Hepatocyte (in vitro differentiated cells): ENCODE data around the gene SORL1-AS1.

ENCODE experiments used
- DNase-seq: peaks from one replicate; pipeline ENCODE4 v3.0.0-alpha.2; 2016; ENCODE audit warnings: low spot score
- H2AFZ ChIP-seq: fragments of 200-600 bp; sonication (generic); 2 replicates; pipeline ENCODE4 v1.6.0; 2016; ENCODE audit warnings: antibody characterized with exemption, mild to moderate bottlenecking
- H3K27ac ChIP-seq: fragments of 200-600 bp; sonication (generic); 2 replicates; pipeline ENCODE4 v1.5.1; 2016; ENCODE audit warnings: mild to moderate bottlenecking
- H3K27me3 ChIP-seq: fragments of 200-600 bp; sonication (generic); 2 replicates; pipeline ENCODE4 v1.6.1; 2016
- H3K36me3 ChIP-seq: fragments of 200-600 bp; sonication (generic); replicated peaks from 2 replicates; pipeline ENCODE4 v1.5.1; 2016; ENCODE audit warnings: low read depth; ENCODE audit not compliant: insufficient read depth
- H3K4me1 ChIP-seq: fragments of 200-600 bp; sonication (generic); 2 replicates; pipeline ENCODE4 v1.5.1; 2016; ENCODE audit warnings: mild to moderate bottlenecking, moderate library complexity; ENCODE audit not compliant: insufficient read depth
- H3K4me2 ChIP-seq: fragments of 200-600 bp; sonication (generic); 2 replicates; pipeline ENCODE4 v1.6.0; 2016
- H3K4me3 ChIP-seq: fragments of 200-600 bp; sonication (generic); 2 replicates; pipeline ENCODE4 v1.5.1; 2016; ENCODE audit warnings: mild to moderate bottlenecking
- H3K79me2 ChIP-seq: fragments of 200-600 bp; sonication (generic); 2 replicates; pipeline ENCODE4 v1.6.0; 2017; ENCODE audit warnings: mild to moderate bottlenecking
- H3K9me2 ChIP-seq: fragments of 200-600 bp; sonication (generic); replicated peaks from 2 replicates; pipeline ENCODE4 v1.6.0; 2017; ENCODE audit warnings: mild to moderate bottlenecking; ENCODE audit not compliant: insufficient read depth
- H3K9me3 ChIP-seq: fragments of 200-600 bp; sonication (generic); 2 replicates; pipeline ENCODE4 v1.5.1; 2016; ENCODE audit warnings: low read depth, mild to moderate bottlenecking
- H4K20me1 ChIP-seq: fragments of 200-600 bp; sonication (generic); 2 replicates; pipeline ENCODE4 v1.6.0; 2016; ENCODE audit warnings: mild to moderate bottlenecking; ENCODE audit not compliant: insufficient read depth, poor library complexity, severe bottlenecking
- EZH2 ChIP-seq: fragments of 200-600 bp; sonication (generic); IDR thresholded peaks from 2 replicates; pipeline ENCODE4 v1.6.1; 2016; ENCODE audit warnings: antibody characterized with exemption, mild to moderate bottlenecking, borderline replicate concordance
- EZH2phosphoT487 ChIP-seq: fragments of 200-600 bp; sonication (generic); IDR thresholded peaks from one replicate; pipeline ENCODE4 v1.6.1; 2018; ENCODE audit warnings: antibody characterized with exemption, mild to moderate bottlenecking, low read depth, moderate library complexity; ENCODE audit not compliant: unreplicated experiment, severe bottlenecking
- WGBS: methylation state at CpG from one replicate; pipeline ENCODE4 v1.1.6; 2016; ENCODE audit warnings: low lambda C conversion rate; ENCODE audit errors: missing lambda C conversion rate; 5-methylcytosine and 5-hydroxymethylcytosine counted together
- TF ChIP-seq, protein P1 (sequence below): fragments of 200-600 bp; sonication (generic); IDR thresholded peaks from 2 replicates; pipeline ENCODE4 v1.5.1; 2016; ENCODE audit warnings: antibody characterized with exemption, mild to moderate bottlenecking; ENCODE audit not compliant: poor library complexity

SORL1-AS1 gene

DNA sequence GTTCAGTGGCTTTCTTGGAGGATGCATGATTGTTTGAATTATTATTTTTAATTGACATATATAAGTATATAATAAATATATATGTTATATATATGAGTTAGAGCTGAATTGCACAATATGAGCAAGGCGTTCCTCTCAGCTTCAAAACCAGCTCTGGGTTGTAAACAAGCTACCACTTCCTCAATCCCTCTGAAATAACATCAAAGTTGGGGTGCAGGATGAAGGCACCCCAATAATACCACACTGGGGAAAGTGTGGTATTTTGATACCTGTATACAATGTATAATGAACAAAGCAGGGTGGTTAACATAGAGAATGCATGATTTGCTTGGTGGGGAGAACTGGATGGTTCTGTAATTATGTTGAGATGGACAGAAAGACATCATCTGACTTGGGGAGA is 2.4 kb downstream of the SORL1-AS1 start:
- Histone ChIP-seq H3K9me3 (no peaks in the 10 kb centered on the region), H3K27me3 (no peaks in the 10 kb centered on the region), H3K9me2 (no peaks in the 10 kb centered on the region), H4K20me1 (no peaks in the 10 kb centered on the region), H3K4me1 (no peaks in the 10 kb centered on the region), H2AFZ (no peak overlapping the region), H3K36me3 (no peaks in the 10 kb centered on the region), H3K79me2 (peaks cover 24% of the 10 kb centered on the region), H3K4me2 (peak overlapping the region; percentile 89), H3K27ac (peak overlapping the region; percentile 92), H3K4me3 (no peak overlapping the region)
- no peak for DNase-seq
- WGBS: 96% methylated on average over 1 of the region's 1 CpG
- TF ChIP-seq EZH2phosphoT487: no peak
- no peak for TF ChIP-seq EZH2
- TF ChIP-seq, protein P1, sequence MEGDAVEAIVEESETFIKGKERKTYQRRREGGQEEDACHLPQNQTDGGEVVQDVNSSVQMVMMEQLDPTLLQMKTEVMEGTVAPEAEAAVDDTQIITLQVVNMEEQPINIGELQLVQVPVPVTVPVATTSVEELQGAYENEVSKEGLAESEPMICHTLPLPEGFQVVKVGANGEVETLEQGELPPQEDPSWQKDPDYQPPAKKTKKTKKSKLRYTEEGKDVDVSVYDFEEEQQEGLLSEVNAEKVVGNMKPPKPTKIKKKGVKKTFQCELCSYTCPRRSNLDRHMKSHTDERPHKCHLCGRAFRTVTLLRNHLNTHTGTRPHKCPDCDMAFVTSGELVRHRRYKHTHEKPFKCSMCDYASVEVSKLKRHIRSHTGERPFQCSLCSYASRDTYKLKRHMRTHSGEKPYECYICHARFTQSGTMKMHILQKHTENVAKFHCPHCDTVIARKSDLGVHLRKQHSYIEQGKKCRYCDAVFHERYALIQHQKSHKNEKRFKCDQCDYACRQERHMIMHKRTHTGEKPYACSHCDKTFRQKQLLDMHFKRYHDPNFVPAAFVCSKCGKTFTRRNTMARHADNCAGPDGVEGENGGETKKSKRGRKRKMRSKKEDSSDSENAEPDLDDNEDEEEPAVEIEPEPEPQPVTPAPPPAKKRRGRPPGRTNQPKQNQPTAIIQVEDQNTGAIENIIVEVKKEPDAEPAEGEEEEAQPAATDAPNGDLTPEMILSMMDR: no peak

DNA sequence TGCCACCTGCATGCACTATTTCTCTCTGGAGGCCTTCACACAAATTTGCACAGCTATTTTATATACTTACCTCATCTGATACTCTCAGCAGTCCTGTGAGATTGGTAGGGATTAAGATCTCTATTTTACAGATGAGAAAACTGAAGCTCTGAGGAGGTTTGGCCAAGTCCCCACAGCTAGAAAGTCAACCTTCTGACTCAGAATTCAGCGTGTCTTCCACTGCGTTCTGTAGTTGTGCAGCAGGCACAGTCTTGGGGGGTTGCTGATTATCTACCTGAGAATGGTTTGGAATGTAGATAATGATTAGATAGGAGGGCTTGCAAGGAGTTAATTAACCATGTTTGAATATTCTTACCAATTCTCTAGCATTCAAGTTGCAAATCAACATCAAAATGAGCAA is 3.1 kb downstream of the SORL1-AS1 start:
- H3K27ac ChIP-seq: no peak overlapping the region
- no peaks in the 10 kb centered on the region for H3K9me3 ChIP-seq
- H3K79me2 ChIP-seq: peaks cover 18% of the 10 kb centered on the region
- 86% methylated on average over 2 of the region's 2 CpGs for WGBS
- no peaks in the 10 kb centered on the region for H3K27me3 ChIP-seq
- no peak overlapping the region for H2AFZ ChIP-seq
- H3K9me2 ChIP-seq: no peaks in the 10 kb centered on the region
- H3K4me2 ChIP-seq: no peak overlapping the region
- H4K20me1 ChIP-seq: no peaks in the 10 kb centered on the region
- DNase-seq: no peak
- H3K4me3 ChIP-seq: no peak overlapping the region
- no peaks in the 10 kb centered on the region for H3K36me3 ChIP-seq
- TF ChIP-seq EZH2 (no peak), EZH2phosphoT487 (no peak)
- TF ChIP-seq, protein P1: no peak
- no peaks in the 10 kb centered on the region for H3K4me1 ChIP-seq

DNA sequence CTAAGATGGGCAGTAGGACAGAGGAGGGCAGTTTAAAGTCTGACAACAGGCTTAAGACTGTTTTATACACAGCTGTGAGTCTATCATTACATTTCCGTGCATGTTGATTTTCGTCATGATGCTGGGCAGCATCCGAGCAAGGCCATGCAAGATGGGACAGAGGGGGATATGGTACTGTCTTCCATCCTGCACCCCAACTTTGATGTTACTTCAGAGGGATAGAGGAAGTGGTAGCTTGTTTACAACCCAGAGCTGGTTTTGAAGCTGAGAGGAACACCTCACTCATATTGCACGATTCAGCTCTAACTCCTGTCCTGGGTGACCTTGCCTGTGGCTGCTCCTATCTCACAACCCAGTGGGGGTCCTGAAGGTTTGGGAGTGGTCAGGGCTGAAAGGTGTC is 3.6 kb downstream of the SORL1-AS1 start:
- Histone ChIP-seq H3K79me2 (peaks cover 13% of the 10 kb centered on the region), H3K9me3 (no peaks in the 10 kb centered on the region), H3K9me2 (no peaks in the 10 kb centered on the region), H4K20me1 (no peaks in the 10 kb centered on the region), H3K36me3 (no peaks in the 10 kb centered on the region), H3K4me1 (no peaks in the 10 kb centered on the region), H3K27ac (no peak overlapping the region), H3K27me3 (no peaks in the 10 kb centered on the region), H3K4me2 (no peak overlapping the region), H3K4me3 (no peak overlapping the region), H2AFZ (no peak overlapping the region)
- 91% methylated on average over 4 of the region's 4 CpGs for WGBS
- TF ChIP-seq, protein P1: no peak
- no peak for TF ChIP-seq EZH2phosphoT487
- TF ChIP-seq EZH2: no peak
- no peak for DNase-seq

DNA sequence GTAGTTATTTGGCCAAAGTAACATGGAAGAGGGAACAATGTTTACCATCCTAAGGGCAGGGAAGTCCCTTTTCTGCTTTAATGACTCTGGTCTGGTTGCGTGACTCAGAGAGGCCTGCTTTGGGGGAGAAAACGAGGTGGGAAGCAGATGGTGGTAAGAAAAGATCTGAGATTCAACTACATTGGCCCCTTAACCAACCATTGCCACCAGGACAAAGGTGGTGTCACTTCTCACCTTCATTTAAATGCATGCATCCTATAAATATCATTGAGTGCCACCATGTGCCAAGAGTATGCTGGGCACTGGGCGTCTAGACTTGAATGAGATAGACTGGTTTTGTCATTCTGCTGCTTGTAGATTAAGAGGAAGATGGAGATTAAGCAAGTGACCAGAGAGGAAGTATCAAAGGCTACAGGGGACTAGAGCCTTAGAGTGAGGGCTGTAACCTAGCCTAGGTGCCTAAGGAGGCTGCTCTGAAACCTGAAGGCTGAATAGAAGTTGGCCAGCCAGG is 4.3 kb downstream of the SORL1-AS1 start:
- 69% methylated on average over 3 of the region's 3 CpGs for WGBS
- TF ChIP-seq, protein P1: no peak
- TF ChIP-seq EZH2: no peak
- no peaks in the 10 kb centered on the region for H3K27me3 ChIP-seq

More for the DNA sequence above, 4.3 kb downstream of the SORL1-AS1 start:
- DNase-seq: no peak
- Histone ChIP-seq H3K9me3 (no peaks in the 10 kb centered on the region), H3K79me2 (peaks cover 6% of the 10 kb centered on the region), H3K4me1 (no peaks in the 10 kb centered on the region), H3K4me3 (no peak overlapping the region), H3K27ac (no peak overlapping the region), H3K4me2 (no peak overlapping the region), H2AFZ (no peak overlapping the region), H3K9me2 (no peaks in the 10 kb centered on the region), H3K36me3 (no peaks in the 10 kb centered on the region), H4K20me1 (no peaks in the 10 kb centered on the region)
